GM12872 (cell line): Measurements from ENCODE around the gene TXLNB.

Experiments used
- TF ChIP-seq, protein P1 (sequence below): IDR thresholded peaks from 3 replicates; pipeline ENCODE4 v1.5.1; 2011; ENCODE audit warnings: low read depth, mild to moderate bottlenecking, low read length, moderate library complexity; ENCODE audit not compliant: insufficient read depth

The TXLNB gene

DNA sequence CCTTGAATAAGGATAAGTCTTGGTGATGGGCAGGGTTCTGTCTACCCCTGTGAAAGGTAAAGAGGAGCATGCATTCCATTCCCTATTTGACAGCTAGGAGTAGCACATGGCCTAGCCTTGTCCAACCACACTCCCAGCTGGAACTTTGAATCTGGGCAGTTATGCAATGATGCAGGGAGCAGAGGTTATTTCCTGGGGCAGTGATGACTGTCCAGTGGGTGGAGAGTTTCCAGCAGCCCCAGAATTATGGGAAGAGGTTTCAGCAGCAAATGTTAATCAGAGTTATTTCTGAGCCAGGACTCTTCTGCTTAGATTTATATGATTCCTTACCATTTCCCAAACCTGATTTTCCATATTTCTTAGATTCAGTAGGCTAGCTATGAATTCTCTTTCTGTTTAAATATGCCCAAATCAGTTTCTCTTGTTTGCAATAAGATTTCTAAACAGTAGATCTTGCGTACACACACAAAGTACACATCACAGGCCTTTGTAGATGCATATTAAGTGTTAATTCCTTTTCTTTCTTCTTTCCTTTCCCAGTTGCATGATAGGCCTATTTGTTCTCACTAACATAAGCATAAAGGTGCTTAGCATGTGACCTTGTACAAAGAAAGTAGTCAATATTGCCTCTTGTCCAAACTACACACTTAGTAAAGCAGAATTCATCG lies 17.3 kb upstream of the TXLNB start:
- TF ChIP-seq, protein P1, sequence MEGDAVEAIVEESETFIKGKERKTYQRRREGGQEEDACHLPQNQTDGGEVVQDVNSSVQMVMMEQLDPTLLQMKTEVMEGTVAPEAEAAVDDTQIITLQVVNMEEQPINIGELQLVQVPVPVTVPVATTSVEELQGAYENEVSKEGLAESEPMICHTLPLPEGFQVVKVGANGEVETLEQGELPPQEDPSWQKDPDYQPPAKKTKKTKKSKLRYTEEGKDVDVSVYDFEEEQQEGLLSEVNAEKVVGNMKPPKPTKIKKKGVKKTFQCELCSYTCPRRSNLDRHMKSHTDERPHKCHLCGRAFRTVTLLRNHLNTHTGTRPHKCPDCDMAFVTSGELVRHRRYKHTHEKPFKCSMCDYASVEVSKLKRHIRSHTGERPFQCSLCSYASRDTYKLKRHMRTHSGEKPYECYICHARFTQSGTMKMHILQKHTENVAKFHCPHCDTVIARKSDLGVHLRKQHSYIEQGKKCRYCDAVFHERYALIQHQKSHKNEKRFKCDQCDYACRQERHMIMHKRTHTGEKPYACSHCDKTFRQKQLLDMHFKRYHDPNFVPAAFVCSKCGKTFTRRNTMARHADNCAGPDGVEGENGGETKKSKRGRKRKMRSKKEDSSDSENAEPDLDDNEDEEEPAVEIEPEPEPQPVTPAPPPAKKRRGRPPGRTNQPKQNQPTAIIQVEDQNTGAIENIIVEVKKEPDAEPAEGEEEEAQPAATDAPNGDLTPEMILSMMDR, result no peak

DNA sequence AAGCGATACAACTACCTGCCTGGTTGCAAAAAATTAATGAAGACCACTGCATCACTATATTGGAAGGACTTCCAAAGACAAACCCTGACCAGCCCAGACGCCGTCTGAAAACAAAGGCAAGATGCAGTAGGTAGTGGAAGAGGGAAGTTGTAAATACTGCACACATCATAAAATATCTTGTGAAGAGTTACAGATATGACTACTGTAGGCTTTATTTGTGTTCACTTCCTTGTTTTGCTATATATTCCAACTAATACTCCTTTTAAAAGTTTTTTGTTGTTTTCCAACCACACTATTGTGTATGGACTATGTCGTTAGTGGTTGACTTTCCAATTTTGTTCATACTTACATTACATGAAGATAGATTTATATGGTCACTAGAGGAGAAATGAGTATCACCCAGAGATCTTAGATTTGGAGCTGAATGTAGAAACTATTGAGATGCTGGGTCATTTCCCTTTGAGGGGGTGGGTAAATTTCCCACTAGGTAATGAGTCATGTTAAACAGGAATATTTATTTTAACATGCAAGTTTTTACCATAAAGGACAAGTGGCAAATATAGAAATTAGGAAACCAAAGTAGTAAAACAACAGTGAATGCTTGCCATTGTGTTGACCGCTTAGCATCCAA lies 16.6 kb upstream of the TXLNB start:
- TF ChIP-seq, protein P1, result no peak

DNA sequence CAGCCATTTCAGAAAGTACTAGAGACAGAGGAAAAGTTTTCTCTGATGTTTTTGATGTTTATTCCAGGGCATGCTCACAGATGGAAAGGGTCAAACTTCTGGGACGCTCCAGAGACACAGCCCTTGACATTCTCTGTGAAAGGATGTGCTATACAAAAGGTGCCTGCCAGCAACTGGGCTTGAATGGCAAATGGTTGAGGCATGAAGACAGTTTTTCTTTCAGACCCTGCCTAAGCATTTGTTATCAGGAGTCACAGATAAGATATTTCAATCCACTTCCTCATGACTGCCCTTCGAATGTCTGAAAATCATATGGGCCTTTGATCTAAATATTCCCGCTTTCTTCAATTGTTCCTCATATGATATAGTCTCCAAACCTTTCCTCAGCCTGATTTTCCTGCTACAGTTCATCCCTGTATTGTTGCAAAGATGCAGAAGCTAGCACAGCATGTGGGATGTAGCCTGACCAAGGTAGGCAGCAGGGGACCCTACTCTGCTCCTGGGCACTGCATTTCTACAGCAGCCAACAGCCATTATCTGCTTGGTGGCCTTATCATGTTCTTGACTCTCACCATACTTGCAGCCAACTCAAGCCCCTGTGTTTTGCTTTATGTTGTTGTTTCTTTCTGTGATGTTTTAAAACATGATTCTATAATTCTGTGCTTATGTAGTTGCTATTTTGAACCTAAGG lies 14.6 kb upstream of the TXLNB start:
- TF ChIP-seq, protein P1, result no peak

DNA sequence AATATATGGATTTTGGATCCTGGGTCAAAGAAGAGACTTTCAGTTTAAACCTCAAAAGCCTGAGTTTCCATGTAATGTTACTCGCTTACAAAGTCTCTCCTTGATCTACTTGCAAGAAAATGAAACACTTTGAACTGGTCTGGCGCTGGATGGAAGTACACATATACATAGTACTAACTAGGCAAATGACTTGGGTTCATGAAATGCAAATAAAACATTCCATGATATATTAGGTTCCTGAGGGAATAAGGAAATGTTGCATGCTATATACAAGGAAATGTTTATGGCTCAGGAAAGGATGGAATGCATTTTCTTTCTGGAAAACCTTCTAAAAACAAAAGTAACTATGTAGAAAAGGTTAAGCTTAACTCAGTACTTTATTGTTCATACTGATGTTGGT lies 11.4 kb upstream of the TXLNB start:
- TF ChIP-seq, protein P1, result no peak

DNA sequence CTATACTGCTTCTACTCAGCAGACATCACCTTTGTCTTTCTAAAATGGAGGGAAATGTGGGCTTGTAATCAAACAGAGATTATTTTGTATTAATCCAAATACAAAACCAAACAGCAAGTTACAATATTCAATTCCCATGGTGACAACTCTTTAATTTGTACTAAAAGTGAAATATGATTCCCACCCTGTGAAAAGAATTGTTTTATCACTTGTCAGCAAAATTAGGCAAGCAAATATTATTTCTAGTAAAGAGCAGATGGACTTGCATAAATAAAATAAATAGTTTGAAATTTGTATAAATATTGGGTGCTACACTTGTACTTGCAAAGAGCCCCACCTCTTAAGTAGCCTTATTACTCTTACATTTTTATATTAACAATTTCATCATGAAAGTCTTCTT lies 6.1 kb upstream of the TXLNB start:
- TF ChIP-seq, protein P1, result no peak

DNA sequence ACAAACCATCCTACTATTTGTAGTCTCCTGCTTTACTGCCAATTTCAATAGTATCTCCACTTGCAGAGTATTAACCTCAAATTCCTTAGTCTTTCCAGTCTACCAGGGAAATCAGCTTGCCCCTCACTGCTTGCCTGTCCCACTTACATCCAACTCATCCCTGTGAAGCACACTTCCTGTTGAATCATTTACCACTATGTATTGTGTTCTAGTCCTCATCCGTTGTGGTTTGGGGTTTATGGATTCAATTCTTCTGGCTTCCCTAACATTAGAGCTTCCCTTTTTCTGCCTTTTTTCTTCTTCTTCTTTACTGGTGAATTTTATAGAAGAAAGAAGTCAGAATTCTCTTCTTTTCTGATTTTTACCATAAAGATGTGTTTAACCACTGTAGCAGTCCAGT lies 5.1 kb upstream of the TXLNB start:
- TF ChIP-seq, protein P1, result no peak

DNA sequence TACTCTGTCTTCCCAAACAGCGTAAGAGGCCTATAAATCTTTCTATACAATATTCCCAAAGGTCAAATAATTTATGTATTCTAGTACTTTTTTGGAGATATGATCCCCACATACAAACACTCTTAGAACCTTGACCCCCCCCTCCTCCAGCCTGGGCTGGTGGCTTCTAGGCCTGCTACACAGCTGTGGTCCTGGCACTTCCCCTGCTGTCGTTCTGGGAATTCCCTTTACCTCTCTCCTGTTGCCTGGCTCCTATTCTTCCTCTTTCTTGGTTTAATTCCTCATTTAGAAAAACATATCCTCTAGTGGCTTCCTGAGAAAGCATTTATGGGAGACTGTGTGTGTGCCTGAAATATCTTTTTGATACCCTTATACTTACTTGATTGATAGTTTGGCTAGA lies 4.1 kb upstream of the TXLNB start:
- TF ChIP-seq, protein P1, result no peak
